GM18508 (cell line): ENCODE measurements around the gene ADAMTS19.

Source experiments
- ATAC-seq: cut with Tn5 transposase; IDR thresholded peaks from one replicate; pipeline ENCODE4 v1.9.1; 2021; ENCODE audit warnings: moderate number of reproducible peaks; ENCODE audit not compliant: insufficient read depth, unreplicated experiment

The ADAMTS19 gene

GRCh38 chr5:129474544-129474943, 14.4 kb downstream of the ADAMTS19 start:
- no peak for ATAC-seq

- ATAC-seq: no peak
These were observed 16.7 kb downstream of the ADAMTS19 start for GRCh38 chr5:129476751-129477150.

GRCh38 chr5:129477532-129477931, 17.4 kb downstream of the ADAMTS19 start:
- ATAC-seq: no peak

GRCh38 chr5:129481161-129481560, 21.1 kb downstream of the ADAMTS19 start:
- no peak for ATAC-seq

GRCh38 chr5:129496421-129496820, 36.3 kb downstream of the ADAMTS19 start:
- no peak for ATAC-seq

- no peak for ATAC-seq
These were observed 36.9 kb downstream of the ADAMTS19 start for GRCh38 chr5:129496864-129497595.

GRCh38 chr5:129499208-129499852, 39.2 kb downstream of the ADAMTS19 start:
- peak; percentile 63 for ATAC-seq

- ATAC-seq: no peak
These were observed 40.0 kb downstream of the ADAMTS19 start for GRCh38 chr5:129500101-129500500.

- no peak for ATAC-seq
These were observed 46.0 kb downstream of the ADAMTS19 start for GRCh38 chr5:129506086-129506485.

GRCh38 chr5:129506950-129507349, 46.9 kb downstream of the ADAMTS19 start:
- ATAC-seq: no peak

GRCh38 chr5:129507527-129507926, 47.4 kb downstream of the ADAMTS19 start:
- ATAC-seq: no peak

- ATAC-seq: no peak
These were observed 48.5 kb downstream of the ADAMTS19 start for GRCh38 chr5:129508606-129509005.

GRCh38 chr5:129509363-129509975, 49.4 kb downstream of the ADAMTS19 start:
- ATAC-seq: no peak

GRCh38 chr5:129511291-129511690, 51.2 kb downstream of the ADAMTS19 start:
- no peak for ATAC-seq

- no peak for ATAC-seq
These were observed 81.0 kb downstream of the ADAMTS19 start for GRCh38 chr5:129541051-129541450.

GRCh38 chr5:129541648-129542251, 81.7 kb downstream of the ADAMTS19 start:
- peak; percentile 47 for ATAC-seq

GRCh38 chr5:129547137-129547536, 87.0 kb downstream of the ADAMTS19 start:
- ATAC-seq: no peak

GRCh38 chr5:129554134-129554904, 94.2 kb downstream of the ADAMTS19 start:
- no peak for ATAC-seq

- no peak for ATAC-seq
These were observed 103.5 kb downstream of the ADAMTS19 start for GRCh38 chr5:129563585-129563984.

- ATAC-seq: no peak
These were observed 109.2 kb downstream of the ADAMTS19 start for GRCh38 chr5:129569295-129569694.
